Mononuclear cell (primary cell): ENCODE data around the gene UBASH3B. TPM values are rescaled to one million over a fixed set of nuclear protein-coding genes. Genes with fewer than 3 reads are reported as not detected.
A peak's percentile ranks its signal among the peaks of the same experiment; 100 is the strongest.
"Not testable (repeated sequence)": the region's sequence is repeated elsewhere in the genome, so short reads cannot be mapped to it uniquely, and the experiment has no call there.

Source experiments
- H3K27me3 ChIP-seq: 2 replicates; pipeline ENCODE4 v1.6.0; 2011; ENCODE audit warnings: low read length, control low read depth; ENCODE audit not compliant: insufficient read depth
- H3K4me1 ChIP-seq: 2 replicates; pipeline ENCODE4 v1.5.1; 2011; ENCODE audit warnings: mild to moderate bottlenecking, low read length, control low read depth; ENCODE audit not compliant: insufficient read depth
- H3K4me3 ChIP-seq: 2 replicates; pipeline ENCODE4 v1.5.1; 2011; ENCODE audit warnings: mild to moderate bottlenecking, low read length, moderate library complexity
- H3K9me3 ChIP-seq: 2 replicates; pipeline ENCODE4 v1.5.1; 2011; ENCODE audit warnings: low read depth, mild to moderate bottlenecking, control low read depth, low read length
- total RNA-seq: library from RNA; depleted of rRNA; stranded (reverse); fragments of >200 nt; gene quantifications from one replicate; pipeline ENCODE4 v1.2.3, GENCODE V29; 2012

Gene UBASH3B
- total RNA-seq, 1 donor = 16.3 TPM

GRCh38 chr11:122837528-122838346 lies 182.2 kb downstream of the UBASH3B start:
- Histone ChIP-seq H3K9me3 (no peaks in the 10 kb centered on the region), H3K4me3 (no peak overlapping the region), H3K27me3 (no peaks in the 10 kb centered on the region)

GRCh38 chr11:122843281-122844141 lies 188.0 kb downstream of the UBASH3B start:
- no peaks in the 10 kb centered on the region for H3K9me3 ChIP-seq
- no peaks in the 10 kb centered on the region for H3K27me3 ChIP-seq
- H3K4me1 ChIP-seq = peaks cover 30% of the 10 kb centered on the region
- no peak overlapping the region for H3K4me3 ChIP-seq

More at GRCh38 chr11:122837528-122838346, 182.2 kb downstream of the UBASH3B start:
- peaks cover 13% of the 10 kb centered on the region for H3K4me1 ChIP-seq

GRCh38 chr11:122847466-122847865 lies 191.9 kb downstream of the UBASH3B start:
- no peaks in the 10 kb centered on the region for H3K9me3 ChIP-seq
- H3K27me3 ChIP-seq = no peaks in the 10 kb centered on the region
- no peak overlapping the region for H3K4me3 ChIP-seq
- H3K4me1 ChIP-seq = peaks cover 59% of the 10 kb centered on the region

- H3K9me3 ChIP-seq = no peaks in the 10 kb centered on the region
Observed at GRCh38 chr11:122848186-122848585, 192.7 kb downstream of the UBASH3B start.

GRCh38 chr11:122850076-122850631 lies 194.6 kb downstream of the UBASH3B start:
- Histone ChIP-seq H3K4me3 (no peak overlapping the region), H3K27me3 (no peaks in the 10 kb centered on the region), H3K9me3 (no peaks in the 10 kb centered on the region), H3K4me1 (peaks cover 48% of the 10 kb centered on the region)

More at GRCh38 chr11:122848186-122848585, 192.7 kb downstream of the UBASH3B start:
- H3K4me1 ChIP-seq = peaks cover 61% of the 10 kb centered on the region
- no peak overlapping the region for H3K4me3 ChIP-seq
- H3K27me3 ChIP-seq = no peaks in the 10 kb centered on the region

GRCh38 chr11:122851366-122851966 lies 195.9 kb downstream of the UBASH3B start:
- Histone ChIP-seq H3K4me3 (no peak overlapping the region), H3K9me3 (no peaks in the 10 kb centered on the region), H3K4me1 (peaks cover 52% of the 10 kb centered on the region)

GRCh38 chr11:122852074-122852795 lies 196.7 kb downstream of the UBASH3B start:
- Histone ChIP-seq H3K27me3 (no peaks in the 10 kb centered on the region), H3K4me3 (no peak overlapping the region), H3K4me1 (peaks cover 56% of the 10 kb centered on the region), H3K9me3 (no peaks in the 10 kb centered on the region)

More at GRCh38 chr11:122851366-122851966, 195.9 kb downstream of the UBASH3B start:
- no peaks in the 10 kb centered on the region for H3K27me3 ChIP-seq

- H3K4me3 ChIP-seq = no peak overlapping the region
- H3K4me1 ChIP-seq = peaks cover 56% of the 10 kb centered on the region
- no peaks in the 10 kb centered on the region for H3K9me3 ChIP-seq
- H3K27me3 ChIP-seq = no peaks in the 10 kb centered on the region
Observed at GRCh38 chr11:122852796-122853160, 197.3 kb downstream of the UBASH3B start.

- no peaks in the 10 kb centered on the region for H3K9me3 ChIP-seq
- no peaks in the 10 kb centered on the region for H3K27me3 ChIP-seq
- H3K4me3 ChIP-seq = no peak overlapping the region
- H3K4me1 ChIP-seq = peaks cover 54% of the 10 kb centered on the region
Observed at GRCh38 chr11:122853261-122853660, 197.7 kb downstream of the UBASH3B start.

- Histone ChIP-seq H3K27me3 (no peaks in the 10 kb centered on the region), H3K4me3 (no peak overlapping the region), H3K4me1 (peaks cover 54% of the 10 kb centered on the region), H3K9me3 (no peaks in the 10 kb centered on the region)
Observed at GRCh38 chr11:122853971-122854446, 198.5 kb downstream of the UBASH3B start.

- Histone ChIP-seq H3K27me3 (peaks cover 4% of the 10 kb centered on the region), H3K4me1 (peaks cover 18% of the 10 kb centered on the region), H3K4me3 (no peak overlapping the region), H3K9me3 (no peaks in the 10 kb centered on the region)
Observed at GRCh38 chr11:122861631-122862030, 206.1 kb downstream of the UBASH3B start.

GRCh38 chr11:122862091-122862490 lies 206.6 kb downstream of the UBASH3B start:
- Histone ChIP-seq H3K4me1 (peaks cover 15% of the 10 kb centered on the region), H3K27me3 (peaks cover 4% of the 10 kb centered on the region), H3K9me3 (no peaks in the 10 kb centered on the region), H3K4me3 (no peak overlapping the region)

- H3K27me3 ChIP-seq, H3K4me3 ChIP-seq, H3K9me3 ChIP-seq, H3K4me1 ChIP-seq: not testable (repeated sequence)
Observed at GRCh38 chr11:122863154-122863553, 207.6 kb downstream of the UBASH3B start.

GRCh38 chr11:122863704-122864326 lies 208.3 kb downstream of the UBASH3B start:
- peaks cover 8% of the 10 kb centered on the region for H3K4me1 ChIP-seq

More at GRCh38 chr11:122863704-122864326, 208.3 kb downstream of the UBASH3B start:
- H3K4me3 ChIP-seq = peak overlapping the region; percentile 22
- peaks cover 4% of the 10 kb centered on the region for H3K27me3 ChIP-seq
- H3K9me3 ChIP-seq = no peaks in the 10 kb centered on the region
